NCI-H1417 treated with DMSO at 0.1 percent for 48 hours (cell line): ENCODE results near the gene RNASE13.
"Not testable (repeated sequence)": the region's sequence is repeated elsewhere in the genome, so short reads cannot be mapped to it uniquely, and the experiment has no call there.

Experiments
- DNase-seq: peaks from one replicate; lab custom pipeline; 2025; lab: John Stamatoyannopoulos, UW

Gene RNASE13

DNA sequence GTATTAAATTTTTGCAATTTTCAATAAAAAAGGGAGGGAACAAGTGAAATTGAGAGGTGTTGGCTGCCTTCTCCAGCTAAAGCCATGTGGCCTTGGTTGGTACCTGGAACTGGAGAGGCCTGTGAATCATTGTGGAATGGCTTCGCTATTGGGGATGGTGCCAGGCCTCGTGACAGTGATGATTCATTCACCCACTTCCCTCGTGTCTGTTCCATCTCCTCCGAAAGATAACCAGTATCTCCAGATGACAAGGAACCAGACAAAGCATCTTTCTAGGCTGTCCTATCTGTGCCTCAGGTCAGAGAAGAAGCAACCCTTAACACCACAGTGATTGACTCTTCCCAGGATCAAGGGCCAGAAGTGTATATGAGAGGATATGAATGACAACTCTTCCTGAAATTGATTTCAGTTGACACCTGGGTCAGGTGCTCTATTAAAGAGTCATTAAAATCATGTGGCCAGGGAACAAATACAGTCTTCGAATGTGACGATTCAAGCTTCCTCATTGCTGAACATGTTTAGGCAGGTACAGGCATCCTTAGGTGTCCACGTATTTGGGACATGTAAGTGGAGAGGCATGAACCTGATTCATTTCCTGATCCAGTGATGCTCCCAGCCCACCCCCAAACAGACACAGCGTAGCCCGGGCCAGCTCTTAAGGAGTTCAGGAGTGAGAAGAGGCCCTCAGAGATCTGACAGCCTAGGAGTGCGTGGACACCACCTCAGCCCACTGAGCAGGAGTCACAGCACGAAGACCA lies 7.2 kb upstream of the RNASE13 start, which contains the start of gene RNASE7:
Gene RNASE7 (plus strand): TSS at position 687 of the 758 bp plus-strand sequence. CDS start 631 bp downstream, outside the sequence.
- no peak for DNase-seq

DNA sequence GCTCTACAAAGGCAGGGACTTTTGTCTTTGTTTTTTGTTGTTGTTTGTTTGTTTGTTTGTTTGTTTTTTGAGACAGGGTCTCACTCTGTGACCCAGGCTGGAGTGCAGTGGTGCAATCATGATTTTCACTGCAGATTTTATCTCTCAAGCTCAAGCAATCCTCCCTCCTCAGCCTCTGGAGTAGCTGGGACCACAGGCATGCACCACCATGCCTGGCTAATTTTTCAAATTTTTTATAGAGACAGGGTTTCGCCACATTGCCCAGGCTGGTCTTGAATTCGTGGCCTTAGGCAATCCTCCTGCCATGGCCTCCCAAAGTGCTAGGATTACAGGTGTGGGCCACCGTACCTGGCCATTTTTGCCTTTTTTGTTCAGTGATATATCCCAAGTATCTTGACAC lies 6.3 kb upstream of the RNASE13 start:
- DNase-seq: not testable (repeated sequence)

DNA sequence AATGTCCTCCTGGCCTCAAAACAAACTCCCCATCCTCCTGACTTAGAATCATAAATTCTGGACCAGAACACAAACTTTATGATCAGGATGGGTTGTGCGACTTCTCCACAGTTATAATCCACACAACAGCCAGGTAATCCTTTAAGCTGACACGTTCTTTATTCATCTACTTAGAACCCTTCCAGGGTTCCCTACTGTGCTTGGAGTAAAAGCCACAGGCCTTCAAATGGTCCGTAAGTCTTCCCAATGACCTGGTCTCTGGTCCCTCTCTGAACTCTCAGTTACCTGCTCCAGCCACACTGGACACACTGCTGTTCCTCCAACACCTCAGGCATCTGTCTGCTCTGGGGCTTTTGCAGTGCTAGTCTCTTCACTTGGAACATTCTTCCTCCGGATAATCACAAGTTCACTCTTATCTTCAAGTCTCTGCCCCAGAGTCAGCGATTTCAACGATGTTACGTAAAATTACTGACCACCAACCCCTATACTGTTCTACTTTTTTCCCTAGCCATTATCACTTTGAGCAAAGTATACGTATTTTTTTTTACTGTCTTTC lies 5.8 kb upstream of the RNASE13 start:
- no peak for DNase-seq

DNA sequence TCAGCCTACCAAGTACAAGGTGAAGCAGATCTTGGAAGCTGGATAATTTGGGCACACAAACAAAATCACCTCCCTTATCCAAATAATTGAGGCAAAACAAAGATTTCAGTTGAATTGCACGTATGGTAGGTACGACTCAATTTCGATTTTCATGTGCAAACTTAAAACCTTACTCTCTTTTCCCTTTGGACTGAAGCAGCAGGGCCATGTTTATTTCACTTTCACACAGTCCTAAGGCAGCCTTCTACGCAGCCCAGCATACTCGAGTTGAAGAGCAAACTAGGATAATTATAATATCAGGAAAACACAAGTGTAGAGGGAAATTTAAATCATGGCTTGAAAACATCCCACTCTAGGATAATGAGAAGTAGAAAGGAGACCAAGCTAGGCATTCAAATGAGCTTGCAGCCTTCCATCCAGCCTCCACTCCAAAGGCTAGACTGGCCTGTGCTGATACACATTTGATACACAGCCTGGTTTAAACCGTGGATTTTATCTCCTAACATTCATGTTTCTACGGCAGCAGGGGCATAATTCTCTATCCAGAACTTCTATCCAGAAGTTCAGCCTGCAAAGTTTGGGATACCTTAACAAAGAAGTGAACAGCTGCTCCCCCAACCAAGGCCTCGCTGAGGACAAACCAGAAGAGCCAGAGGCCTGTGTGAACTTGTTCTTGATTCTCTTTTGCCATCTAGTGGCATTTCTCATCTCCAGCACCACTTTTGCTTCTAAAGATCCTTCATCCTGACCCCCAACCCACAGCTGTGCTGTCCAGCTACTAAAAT lies 5.2 kb upstream of the RNASE13 start:
- peak; percentile 26 for DNase-seq

DNA sequence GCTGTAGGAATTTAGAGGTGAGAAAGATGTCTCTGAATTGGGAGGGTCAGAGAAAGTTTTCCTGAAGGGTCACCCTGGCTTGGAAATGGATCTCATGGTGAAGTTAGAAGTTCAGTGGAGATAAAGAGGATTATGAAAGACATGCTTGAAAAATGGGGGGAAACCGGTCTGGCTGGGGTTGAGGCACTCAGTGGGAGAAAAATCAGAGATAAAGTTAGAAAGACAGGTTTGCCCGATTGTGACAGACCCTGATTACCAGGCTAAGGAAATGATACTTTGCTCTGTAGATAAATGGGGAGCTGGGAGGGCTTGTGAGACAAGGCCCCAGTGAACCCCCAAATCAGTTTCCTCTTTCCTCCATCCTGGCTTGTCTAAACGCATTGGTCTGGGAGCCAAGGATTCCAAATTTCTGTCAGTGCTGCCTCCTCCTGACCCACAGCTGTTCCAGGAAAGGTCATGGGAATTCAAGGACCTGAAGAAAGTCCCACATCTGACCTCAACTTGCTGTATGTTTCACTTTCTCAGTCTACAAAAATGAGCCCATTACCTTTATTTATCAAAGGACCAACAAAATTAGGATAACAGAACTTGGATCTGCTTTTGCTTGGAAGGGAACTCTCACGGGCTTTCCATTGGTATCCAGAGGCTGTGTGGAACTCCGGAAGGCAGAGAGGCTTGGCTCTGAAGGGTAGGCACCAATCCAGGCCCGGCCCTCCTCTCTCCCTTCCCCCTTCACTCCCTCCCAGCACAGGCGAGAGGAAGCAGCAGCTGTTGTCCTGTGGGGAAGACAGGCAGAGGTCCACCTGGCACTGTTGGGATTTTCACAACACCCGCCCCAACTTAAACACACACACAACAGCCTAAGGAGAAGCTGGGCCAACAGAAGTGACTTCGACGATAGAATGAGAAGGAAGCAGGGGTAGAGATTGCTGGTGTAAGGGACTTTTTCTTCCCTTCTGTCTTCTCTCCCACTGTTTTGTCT lies 4.1 kb upstream of the RNASE13 start:
- DNase-seq: no peak

DNA sequence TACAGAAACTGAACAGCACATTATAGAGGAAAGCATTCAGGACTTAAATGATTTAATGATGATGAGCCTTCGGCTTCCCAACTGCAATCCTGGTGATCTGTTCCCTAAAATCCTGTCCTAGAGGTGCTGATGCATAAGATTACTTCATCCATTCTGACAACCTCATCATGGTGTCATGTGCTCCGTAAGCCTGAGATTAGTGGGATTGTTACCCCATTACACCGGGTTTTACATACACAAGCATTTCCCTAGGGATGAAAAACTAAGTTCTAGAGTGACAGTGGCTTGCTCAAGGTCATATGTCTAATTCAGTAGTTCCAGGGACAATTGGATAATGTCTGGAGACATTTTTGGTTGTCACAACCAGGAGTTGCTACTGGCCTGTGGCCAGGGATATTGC lies 2.5 kb upstream of the RNASE13 start:
- no peak for DNase-seq

DNA sequence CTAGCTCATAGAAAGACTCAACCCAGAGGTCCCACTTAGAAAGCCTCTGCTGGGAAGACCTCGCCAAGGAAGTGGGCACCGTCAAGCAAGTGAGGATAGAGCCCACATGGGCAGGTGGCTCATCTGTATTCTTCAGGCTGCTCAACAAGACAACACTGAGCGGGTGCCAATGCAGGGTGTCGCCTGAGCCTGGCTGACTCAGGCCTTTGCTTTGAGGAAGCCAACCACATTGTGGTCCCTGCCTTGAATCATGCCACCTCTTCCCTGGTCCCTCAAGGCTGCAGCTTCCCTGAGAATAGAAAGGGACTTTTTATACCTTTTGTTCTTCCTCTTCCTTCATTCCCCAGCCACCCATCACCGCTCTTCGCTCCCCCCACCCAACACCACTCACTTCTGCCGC lies 2.1 kb upstream of the RNASE13 start:
- DNase-seq: no peak

DNA sequence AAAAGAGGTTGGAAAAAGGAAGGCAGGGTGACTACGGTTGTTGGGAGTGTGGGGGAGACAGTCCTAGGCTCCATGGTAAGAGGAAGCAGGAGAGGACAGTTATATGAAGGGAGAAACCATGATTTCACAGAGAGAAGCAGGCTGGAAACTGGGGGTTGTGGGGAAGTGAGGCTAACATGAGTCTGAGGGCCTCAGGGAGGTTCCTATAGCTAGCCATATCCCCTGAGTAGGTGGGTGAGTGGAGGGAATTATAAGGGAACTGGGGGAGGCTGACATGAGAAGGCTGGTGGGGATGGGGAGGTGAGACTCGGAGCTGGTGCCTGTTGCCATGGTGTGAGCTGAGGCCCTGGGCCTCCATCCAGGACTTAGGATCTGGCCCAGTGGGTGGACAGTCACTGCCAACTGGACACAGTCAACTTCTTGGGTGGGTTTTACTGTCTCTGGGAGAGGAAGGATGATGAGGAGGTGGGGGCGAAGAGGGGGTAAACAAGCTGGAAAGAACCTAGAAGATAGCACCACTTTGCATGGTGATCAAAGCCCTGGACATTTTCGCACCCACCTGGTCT lies 1.4 kb downstream of the RNASE13 start:
- DNase-seq: no peak

DNA sequence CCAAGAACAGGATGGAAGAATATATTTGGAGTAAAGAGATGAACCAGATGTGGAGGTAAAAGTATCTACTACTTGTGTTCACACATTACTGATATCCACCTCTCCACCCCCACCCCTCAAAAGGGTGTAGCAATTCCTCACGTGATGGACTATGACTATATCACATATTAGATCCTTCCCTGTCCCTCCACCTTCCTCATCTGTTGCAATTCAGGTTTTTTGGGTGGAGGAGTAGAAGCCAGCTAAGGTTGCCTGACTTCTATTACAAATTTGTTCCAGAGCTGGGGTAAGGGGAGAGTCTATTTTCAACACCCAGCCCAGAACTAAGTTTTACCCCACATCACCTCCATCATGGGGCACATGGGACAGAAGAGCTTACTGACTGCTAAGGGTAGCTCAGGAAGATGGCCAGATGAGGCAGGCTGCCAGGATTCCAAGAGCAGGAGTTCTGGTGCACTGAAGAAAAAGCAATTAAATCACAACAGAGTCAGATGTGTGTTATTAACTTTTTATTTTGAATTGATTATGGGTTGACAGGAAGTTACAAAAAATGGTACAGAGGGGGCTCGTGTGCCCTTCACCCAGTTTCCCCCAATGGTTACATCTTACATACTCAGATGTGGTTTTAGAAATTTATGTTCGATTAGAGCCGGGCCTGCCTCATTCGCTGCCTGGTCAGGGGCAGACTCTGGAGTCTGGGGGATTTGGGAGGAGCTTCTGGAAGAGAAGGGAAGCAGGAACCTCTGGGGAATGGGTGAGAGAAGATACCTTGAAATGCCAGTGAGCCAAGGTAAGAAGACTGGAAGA lies 2.1 kb downstream of the RNASE13 start:
- no peak for DNase-seq

DNA sequence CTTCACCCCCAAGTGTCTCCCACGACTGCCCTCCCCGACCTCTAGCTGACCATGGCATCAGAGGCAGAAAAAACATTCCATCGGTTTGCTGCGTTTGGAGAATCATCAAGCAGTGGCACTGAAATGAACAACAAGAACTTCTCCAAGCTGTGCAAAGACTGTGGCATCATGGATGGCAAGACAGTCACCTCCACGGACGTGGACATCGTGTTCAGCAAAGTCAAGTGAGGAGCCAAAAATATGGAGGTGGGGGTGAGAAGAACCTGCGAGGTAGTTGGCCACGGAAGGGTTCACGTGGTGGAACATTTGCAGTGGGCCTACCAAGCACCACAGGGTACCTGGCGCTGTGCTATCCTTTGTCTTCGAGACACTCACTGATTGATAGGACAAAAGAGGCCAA lies 4.1 kb downstream of the RNASE13 start:
- no peak for DNase-seq

DNA sequence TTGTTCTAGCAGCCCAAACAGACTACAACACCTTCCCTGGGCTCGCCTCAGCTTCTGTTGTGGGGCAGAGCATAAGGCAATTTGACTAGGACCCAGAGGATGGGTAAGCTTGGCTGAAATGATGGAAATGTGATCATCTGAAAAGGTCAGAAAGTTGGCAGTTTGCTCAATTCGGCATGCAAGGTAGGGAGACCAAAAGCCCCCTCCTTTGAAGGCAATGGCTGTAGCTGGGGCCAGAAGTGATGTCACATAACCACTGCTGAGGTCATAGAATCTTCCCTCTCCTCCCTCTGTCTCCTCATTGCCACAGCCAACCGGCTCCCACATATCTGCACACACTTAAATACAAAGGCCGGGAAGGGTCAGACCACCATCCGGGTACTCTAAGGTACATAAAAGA lies 4.7 kb downstream of the RNASE13 start, which contains the start of gene TPPP2:
Gene TPPP2 (plus strand): TSS at position 301 of the 400 bp plus-strand sequence. CDS start 365 bp downstream, outside the sequence.
- no peak for DNase-seq

DNA sequence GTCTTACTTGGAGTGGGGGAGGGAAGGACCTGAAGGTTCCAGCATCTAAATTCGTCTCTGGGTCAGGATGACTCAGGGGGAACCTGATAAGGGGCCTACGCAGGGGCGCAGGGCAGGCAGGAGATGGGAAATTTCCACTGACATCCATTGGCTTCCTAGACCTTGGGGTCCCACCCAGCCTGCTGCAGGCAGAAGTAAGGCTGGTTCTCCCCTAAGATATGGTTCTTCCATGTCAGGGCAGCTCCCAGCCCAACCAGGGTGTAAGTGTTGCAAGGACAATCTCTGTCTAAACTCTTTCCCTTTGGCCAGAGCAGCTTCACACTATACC lies 7.7 kb downstream of the RNASE13 start:
- DNase-seq: no peak

DNA sequence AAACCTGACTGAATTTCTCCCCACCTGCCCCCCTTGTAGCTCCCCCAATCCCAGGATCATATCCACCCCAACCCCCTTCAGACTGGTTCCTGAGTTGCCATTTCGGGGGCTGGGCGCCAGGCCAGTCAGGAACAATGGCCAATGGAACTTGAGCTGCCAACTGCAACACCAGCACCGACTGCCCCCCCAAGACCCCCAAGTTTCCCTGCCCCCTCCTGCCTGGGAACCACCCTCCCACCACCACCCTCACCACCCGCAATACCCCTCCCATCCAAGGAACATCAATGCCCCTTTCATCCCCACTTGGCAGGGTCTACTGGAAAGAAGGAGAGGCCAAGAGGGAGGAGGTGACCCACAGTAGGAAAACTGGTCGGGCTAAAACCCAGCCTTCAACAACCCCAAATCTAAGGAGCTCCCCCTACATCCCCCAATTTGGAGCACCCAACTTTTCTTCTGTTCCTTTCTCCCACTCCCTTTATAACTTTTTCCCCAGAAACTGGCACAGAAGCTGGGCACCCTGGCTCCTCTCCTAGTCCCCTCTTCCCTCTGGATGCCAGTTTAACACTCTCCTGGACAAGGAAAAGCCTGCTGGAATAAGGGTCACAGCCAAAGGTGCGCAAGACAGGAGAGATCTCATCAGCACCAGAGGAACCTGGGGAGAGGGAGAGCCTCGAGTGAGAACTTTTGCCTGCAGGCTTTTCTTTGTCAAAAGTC lies 8.2 kb downstream of the RNASE13 start:
- no peak for DNase-seq

DNA sequence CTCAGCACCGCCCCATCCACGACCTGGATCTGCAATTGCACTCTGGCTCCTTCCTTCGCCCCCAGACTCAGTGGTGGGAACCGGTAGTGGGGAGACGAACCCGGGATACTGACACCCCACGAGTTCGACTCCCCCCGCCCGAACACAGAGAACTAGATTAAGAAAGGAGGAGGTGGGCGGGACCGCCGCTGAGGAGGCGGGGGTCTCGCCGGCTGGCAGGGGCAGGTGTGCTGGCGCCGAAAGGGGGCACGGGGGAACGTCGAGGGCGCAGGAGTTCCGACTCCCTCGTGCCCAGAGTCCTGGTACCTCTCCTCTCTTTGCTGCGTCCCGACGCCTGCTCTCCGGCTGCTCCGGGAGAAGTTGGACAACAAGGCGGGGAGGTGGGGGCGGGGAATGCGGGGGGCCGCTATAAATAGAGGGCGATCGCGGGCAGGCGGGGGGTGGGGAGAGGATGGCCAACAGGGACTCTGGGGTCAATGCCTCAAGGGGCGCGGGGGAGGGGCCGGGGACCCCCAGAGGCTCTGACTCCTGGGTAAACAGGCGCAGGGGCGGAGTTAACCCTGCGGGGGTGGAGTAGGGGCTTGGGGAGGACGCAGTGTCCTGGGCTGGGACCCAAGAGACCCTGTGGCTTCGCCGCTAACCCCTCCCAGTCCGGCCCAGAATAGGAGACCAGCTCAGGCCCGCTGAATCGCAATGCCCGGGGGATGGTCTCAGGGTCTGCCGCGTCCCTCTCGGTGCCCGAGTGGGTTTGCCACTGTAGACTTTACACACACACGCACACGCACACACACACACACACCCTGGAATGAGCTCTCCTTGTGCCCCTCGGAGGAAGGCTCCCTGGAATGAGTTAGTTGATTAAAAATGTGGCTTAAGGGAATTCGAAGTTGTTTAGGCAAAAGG lies 9.0 kb downstream of the RNASE13 start:
- DNase-seq: no peak

DNA sequence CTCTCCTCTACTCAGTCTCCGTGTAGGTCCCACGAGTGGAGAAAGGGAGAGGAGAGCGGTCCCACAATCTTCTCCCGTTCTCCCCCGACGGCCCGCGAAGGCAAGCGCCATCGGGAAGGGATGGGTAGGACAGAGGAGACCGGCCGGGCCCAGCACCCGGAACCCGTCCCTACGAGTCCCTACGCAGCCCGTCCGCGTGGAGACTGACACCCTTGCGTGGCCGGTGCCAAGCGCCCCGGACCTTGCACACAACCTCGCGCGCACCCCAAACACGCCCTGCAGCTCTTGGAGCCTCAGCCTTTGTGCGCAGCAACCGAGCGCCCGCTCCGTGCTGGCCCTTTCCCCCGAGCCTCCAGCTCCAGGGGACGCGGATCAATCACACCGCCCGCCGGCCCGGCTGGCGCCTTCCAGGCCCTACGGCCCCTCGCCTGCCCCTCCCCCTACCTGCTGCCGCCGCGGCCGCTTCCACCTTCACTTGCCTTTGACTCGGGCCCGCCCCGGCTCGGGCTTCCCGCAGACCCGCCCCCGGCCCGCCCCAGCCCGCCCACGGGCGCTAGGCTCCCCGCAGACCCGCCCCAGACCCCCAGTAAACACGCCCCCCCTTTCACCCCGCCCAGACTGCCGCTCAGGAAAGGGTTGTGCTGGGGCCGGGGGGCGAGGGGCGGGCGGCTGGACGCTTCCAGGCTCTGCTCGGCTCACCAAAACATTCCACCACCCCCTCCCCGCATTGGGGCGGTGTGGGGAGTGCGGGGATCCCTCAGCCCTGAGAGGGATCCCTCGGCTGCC lies 9.8 kb downstream of the RNASE13 start, which contains the start of gene NDRG2:
Gene NDRG2 (minus strand): TSS at position 477 of the 786 bp plus-strand sequence. CDS start 1,746 bp downstream, outside the sequence.
- no peak for DNase-seq

DNA sequence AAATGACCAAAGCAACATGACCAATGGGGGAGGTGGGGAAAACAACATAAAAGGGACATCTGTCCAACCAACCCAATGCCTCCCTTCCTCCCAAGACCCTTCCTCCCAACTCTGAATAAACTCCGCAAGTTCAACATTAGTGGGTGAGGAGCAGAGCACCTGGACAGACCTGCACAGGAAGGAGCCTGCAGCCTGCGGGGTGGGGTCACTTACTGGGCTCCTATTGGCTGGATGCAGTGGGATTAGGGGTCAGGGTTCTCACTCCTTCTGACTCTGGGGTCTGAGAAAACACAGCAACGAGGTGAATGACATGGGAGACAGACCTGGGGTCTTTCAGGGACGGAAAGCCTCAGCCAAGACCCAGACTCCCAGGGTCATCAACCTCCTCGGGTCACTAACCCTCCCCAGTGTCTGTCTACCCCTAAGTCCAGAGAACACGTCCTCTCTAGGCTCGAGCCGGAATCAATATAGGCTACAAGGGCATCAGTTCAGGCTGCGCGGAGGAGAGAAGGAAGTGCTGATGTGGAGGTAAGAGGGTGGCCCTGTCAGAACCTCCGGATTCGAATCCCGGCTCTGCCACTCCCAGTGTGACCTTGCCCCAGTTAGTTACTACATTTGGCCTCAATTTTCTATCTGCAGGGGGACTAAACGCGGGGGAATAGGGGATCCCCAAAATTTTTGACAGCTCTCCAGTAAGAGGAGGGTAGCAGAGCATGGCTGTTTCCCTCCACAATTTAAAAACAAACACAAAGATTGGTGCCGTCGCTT lies 10.6 kb downstream of the RNASE13 start:
- no peak for DNase-seq

DNA sequence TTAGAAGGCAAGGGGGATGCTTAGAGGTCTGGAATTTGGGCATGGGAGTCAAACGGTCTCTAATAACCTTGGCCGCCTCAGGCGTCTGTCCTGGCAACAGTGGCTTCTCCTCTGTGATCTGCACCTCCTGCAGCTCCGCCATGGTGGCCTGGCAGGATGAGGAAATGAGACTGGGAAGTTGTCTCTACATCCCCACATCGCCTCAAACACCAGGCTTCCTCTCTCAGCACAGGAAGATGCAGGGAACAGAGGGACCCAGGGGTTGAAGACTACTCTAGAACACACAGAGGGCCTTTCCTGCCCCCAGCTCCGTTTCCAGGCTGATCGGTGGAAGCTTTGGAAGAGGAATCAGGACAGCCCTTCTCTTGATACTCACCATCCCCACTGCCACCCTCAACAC lies 11.4 kb downstream of the RNASE13 start:
- DNase-seq: no peak
